Aorta (tissue), 5 donors: ENCODE measurements around the gene PODXL. TPM values are rescaled to one million over a fixed set of nuclear protein-coding genes. Genes with fewer than 3 reads are reported as not detected.

ENCODE experiments used
- ATAC-seq: fragments of 200-7000 bp; cut with Tn5 transposase; one replicate; pipeline ENCODE4 v1.9.1; 2022; ENCODE audit warnings: moderate library complexity; ENCODE audit not compliant: low FRiP score
- DNase-seq, 2 donors: peaks; one replicate each; pipeline ENCODE4 v3.0.0-alpha.2; 2020
- H3K27ac ChIP-seq, 2 donors: one replicate each; pipeline ENCODE4 v1.5.1; 2013; ENCODE audit warnings: low read length in 2 of 2, mild to moderate bottlenecking in 2 of 2, moderate library complexity in 2 of 2, control low read depth in 1 of 2, inconsistent platforms in 1 of 2, low read depth in 1 of 2
- H3K27me3 ChIP-seq, 2 donors: one replicate each; pipeline ENCODE4 v1.6.1; 2013; ENCODE audit warnings: control low read depth in 1 of 2, low read length in 1 of 2, mild to moderate bottlenecking in 1 of 2, moderate library complexity in 1 of 2; ENCODE audit not compliant: insufficient read depth in 2 of 2, control insufficient read depth in 1 of 2
- H3K36me3 ChIP-seq, 2 donors: one replicate each; pipeline ENCODE4 v1.6.1; 2013; ENCODE audit warnings: control low read depth in 1 of 2, low read length in 1 of 2, mild to moderate bottlenecking in 1 of 2; ENCODE audit not compliant: insufficient read depth in 2 of 2, control insufficient read depth in 1 of 2
- H3K4me1 ChIP-seq, 2 donors: one replicate each; pipeline ENCODE4 v1.6.1; 2013; ENCODE audit warnings: low read length in 2 of 2, control low read depth in 1 of 2, mild to moderate bottlenecking in 1 of 2, moderate library complexity in 1 of 2; ENCODE audit not compliant: insufficient read depth in 2 of 2, control insufficient read depth in 1 of 2
- H3K4me3 ChIP-seq, 2 donors: one replicate each; pipeline ENCODE4 v1.5.1; 2013; ENCODE audit warnings: low read length in 2 of 2, control low read depth in 1 of 2, mild to moderate bottlenecking in 1 of 2
- H3K9me3 ChIP-seq: one replicate; pipeline ENCODE4 v1.6.1; 2013; ENCODE audit warnings: mild to moderate bottlenecking, low read length; ENCODE audit not compliant: control insufficient read depth
- WGBS, 2 donors: extraction: QIAGEN DNeasy Blood & Tissue Kit; methylation state at CpG; one replicate each; pipeline ENCODE4 v1.1.7; 2013; 5-methylcytosine and 5-hydroxymethylcytosine counted together
- intact Hi-C, 2 donors: fragments of 100-400 bp; cut with DNase I; formaldehyde crosslinking; loops; one replicate each; pipeline versions ENCODE4 v1.14.2 to v1.15.0; 2022
- polyA plus RNA-seq, 2 donors: library from polyadenylated mRNA; stranded (reverse); fragments of 200-250 nt; gene quantifications; one replicate each; pipeline ENCODE4 v1.2.3, GENCODE V29; 2013
- total RNA-seq, 2 donors: library from RNA; stranded (reverse); fragmentation: NEBNext Ultra II Directional; extraction: Animal tissue kit (Norgen Biotek cat#: 25700); gene quantifications; one replicate each; pipeline ENCODE4 v1.2.1, GENCODE V29; 2021
- donor health status: healthy with polysubstance abuse.
- donor health status: Bipolar disorder and iron deficiency.
- donor health status: DM: no; HTN: no; CAD: no.
- donor health status: DM: no; HTN: no; CAD: no.
- donor health status: DM: yes; HTN: yes; CAD: no.

The PODXL gene
- total and polyA plus RNA-seq, 4 donors, result 1.7 to 55.5 (median 14.6) TPM

- intact Hi-C loops, result no loop called here
- ATAC-seq (no peak), DNase-seq (no peak)
- Histone ChIP-seq H3K27me3 (no peaks in the 10 kb centered on the region), H3K27ac (no peak overlapping the region), H3K9me3 (no peaks in the 10 kb centered on the region), H3K4me1 (no peaks in the 10 kb centered on the region), H3K4me3 (no peak overlapping the region), H3K36me3 (no peaks in the 10 kb centered on the region)
- 83 to 93% methylated on average over 6 of the region's 6 CpGs for WGBS, 2 donors
Observed at GRCh38 chr7:131574741-131575140, 18.3 kb upstream of the PODXL start.

GRCh38 chr7:131570401-131570800 lies 14.0 kb upstream of the PODXL start:
- intact Hi-C loops, result no loop called here
- no peaks in the 10 kb centered on the region for H3K4me1 ChIP-seq
- WGBS, 2 donors, result 79 to 88% methylated on average over 5 of the region's 5 CpGs
- H3K9me3 ChIP-seq, result no peaks in the 10 kb centered on the region
- H3K4me3 ChIP-seq, result no peak overlapping the region
- H3K27me3 ChIP-seq, result no peaks in the 10 kb centered on the region
- DNase-seq (no peak), ATAC-seq (no peak)
- no peak overlapping the region for H3K27ac ChIP-seq
- no peaks in the 10 kb centered on the region for H3K36me3 ChIP-seq

DNA sequence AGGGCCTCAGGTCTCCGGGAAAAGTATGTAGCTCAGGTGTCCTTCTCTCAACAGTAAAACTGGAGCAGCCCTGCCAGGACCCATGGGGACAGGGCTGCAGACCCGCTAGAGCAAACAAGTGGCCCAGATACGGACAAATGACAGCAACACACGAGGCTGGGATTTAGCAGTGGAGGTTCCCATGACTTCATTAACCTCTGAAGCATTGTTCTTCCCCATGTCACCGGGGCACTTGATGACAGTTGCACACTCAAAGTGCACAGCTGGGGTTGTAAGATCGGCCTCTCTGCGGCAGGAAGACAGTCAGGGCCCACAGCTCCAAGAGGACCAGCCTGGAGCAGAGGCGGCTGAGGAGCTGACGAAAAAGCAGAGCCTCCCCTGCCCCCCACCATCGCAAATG lies 12.5 kb upstream of the PODXL start:
- no peaks in the 10 kb centered on the region for H3K9me3 ChIP-seq
- H3K27ac ChIP-seq, result no peak overlapping the region
- ATAC-seq, result no peak
- intact Hi-C loops, result no loop called here
- no peak for DNase-seq
- 66 to 68% methylated on average over 10 of the region's 10 CpGs for WGBS, 2 donors
- no peak overlapping the region for H3K4me3 ChIP-seq
- H3K4me1 ChIP-seq, result no peaks in the 10 kb centered on the region
- H3K27me3 ChIP-seq, result no peaks in the 10 kb centered on the region
- no peaks in the 10 kb centered on the region for H3K36me3 ChIP-seq

DNA sequence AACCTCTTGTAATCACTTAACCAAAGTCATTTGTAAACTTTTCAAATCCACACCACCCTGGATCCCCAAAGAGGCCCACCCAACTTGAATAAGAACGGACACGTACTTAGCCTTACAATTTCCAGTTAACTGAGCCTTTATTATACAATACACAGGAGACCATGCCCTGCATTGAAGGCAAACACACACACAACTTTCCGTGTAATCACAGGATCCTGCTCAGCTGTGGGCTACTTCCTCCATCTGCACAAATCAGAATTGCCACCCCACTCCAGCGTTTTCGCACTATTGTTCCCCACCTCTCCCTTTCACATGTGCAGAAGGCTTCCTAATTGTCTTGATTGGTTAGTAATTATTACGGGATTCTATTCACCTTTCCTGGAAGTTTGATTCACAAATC lies 12.1 kb upstream of the PODXL start:
- Histone ChIP-seq H3K27me3 (no peaks in the 10 kb centered on the region), H3K9me3 (no peaks in the 10 kb centered on the region), H3K4me1 (no peaks in the 10 kb centered on the region), H3K27ac (no peak overlapping the region), H3K4me3 (no peak overlapping the region), H3K36me3 (no peaks in the 10 kb centered on the region)
- intact Hi-C loops, result no loop called here
- WGBS, 2 donors, result 91% methylated on average over 6 of the region's 6 CpGs
- ATAC-seq (no peak), DNase-seq (no peak)

DNA sequence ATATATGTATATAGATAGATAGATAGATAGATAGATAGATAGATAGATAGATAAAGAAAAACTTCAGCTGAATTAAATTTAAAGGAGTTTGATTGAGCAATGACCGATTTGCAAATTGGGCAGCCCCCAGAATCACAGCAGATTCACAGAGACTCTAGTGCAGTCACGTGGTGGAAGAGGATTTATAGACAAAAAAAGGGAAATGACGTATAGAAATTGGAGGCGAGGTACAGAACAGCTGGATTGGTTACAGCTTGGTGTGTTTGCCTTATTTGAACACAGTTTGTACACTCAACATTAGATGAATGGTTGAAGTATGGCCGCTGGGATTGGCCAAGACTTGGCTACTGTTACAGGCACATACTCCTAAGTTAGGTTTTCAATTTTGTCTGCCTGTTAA lies 8.2 kb upstream of the PODXL start:
- no peaks in the 10 kb centered on the region for H3K9me3 ChIP-seq
- intact Hi-C loops, result no loop called here
- no peak for ATAC-seq
- no peak overlapping the region for H3K27ac ChIP-seq
- H3K4me3 ChIP-seq, result no peak overlapping the region
- H3K36me3 ChIP-seq, result no peaks in the 10 kb centered on the region
- no peaks in the 10 kb centered on the region for H3K4me1 ChIP-seq
- no peaks in the 10 kb centered on the region for H3K27me3 ChIP-seq
- DNase-seq, result no peak
- 73 to 78% methylated on average over 5 of the region's 5 CpGs for WGBS, 2 donors

DNA sequence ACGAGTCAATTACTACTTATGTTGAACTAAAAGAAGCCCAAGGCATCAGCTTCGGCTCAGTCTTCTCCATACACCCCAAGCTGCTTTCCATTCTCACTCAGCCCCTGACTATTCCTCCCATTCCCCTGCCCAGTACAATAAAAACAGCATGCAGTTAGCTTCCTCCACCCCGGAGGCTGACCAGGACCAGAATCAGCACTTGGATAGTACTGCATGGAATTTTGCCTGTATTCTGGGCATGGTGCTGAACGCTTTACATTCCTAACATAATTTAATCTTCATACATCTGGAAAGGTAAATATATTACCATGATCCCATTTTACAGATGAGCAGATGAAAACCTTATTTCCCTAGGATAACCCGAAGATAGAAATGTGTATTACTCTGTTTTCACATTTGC lies 7.5 kb upstream of the PODXL start:
- Histone ChIP-seq H3K4me3 (no peak overlapping the region), H3K9me3 (no peaks in the 10 kb centered on the region), H3K27ac (no peak overlapping the region), H3K27me3 (no peaks in the 10 kb centered on the region), H3K36me3 (no peaks in the 10 kb centered on the region), H3K4me1 (no peaks in the 10 kb centered on the region)
- intact Hi-C loops, result no loop called here
- DNase-seq, result no peak
- WGBS, 2 donors, result 58 to 64% methylated on average over 5 of the region's 5 CpGs
- ATAC-seq, result no peak

DNA sequence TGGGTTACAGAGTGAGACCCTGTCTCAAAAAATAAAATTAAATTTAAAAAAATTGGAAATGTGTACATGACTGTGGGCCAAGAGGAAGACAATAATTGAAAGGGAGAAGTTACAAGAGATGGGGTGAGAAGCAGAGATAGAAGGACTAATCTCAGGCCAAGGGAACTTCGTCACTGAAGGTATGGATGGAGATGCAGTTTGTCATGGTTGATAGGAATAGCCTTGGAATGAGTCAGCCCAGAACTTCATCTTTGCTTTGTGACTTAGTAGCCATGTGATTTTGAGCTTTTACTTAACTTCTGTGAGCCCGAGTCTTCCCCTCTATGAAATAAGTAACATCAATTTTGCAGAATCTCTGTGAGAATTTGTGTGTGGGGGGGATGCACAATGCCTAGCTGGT lies 6.5 kb upstream of the PODXL start:
- DNase-seq, result no peak
- no peaks in the 10 kb centered on the region for H3K9me3 ChIP-seq
- no peak for ATAC-seq
- H3K36me3 ChIP-seq, result no peaks in the 10 kb centered on the region
- intact Hi-C loops, result no loop called here
- H3K27ac ChIP-seq, result no peak overlapping the region
- H3K4me3 ChIP-seq, result no peak overlapping the region
- H3K27me3 ChIP-seq, result no peaks in the 10 kb centered on the region
- H3K4me1 ChIP-seq, result no peaks in the 10 kb centered on the region
- 91% methylated on average over 2 of the region's 2 CpGs for WGBS, 2 donors

DNA sequence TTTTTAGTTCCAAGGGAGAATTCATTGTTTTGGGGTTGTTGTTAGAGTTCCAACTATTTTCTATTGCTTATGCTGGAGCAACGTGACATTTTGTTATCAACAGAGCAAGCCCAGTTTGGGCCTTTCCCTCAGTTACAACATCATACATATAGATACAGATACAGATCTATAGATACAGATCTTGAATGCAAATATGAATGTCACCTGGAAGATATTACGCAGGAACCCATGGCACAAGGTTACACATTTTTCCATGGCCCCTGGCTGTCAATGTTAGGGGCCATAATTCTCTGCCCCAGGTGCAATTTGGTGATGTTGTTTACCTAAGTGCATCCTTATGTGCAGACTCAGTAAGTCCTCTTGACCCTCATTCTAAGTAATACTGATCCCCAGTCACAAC lies 3.6 kb upstream of the PODXL start:
- Histone ChIP-seq H3K4me1 (no peaks in the 10 kb centered on the region), H3K27me3 (no peaks in the 10 kb centered on the region), H3K4me3 (no peak overlapping the region), H3K27ac (no peak overlapping the region), H3K9me3 (no peaks in the 10 kb centered on the region), H3K36me3 (no peaks in the 10 kb centered on the region)
- ATAC-seq (no peak), DNase-seq (no peak)
- WGBS, 2 donors, result 87 to 95% methylated on average over 2 of the region's 2 CpGs
- intact Hi-C loops, result no loop called here

DNA sequence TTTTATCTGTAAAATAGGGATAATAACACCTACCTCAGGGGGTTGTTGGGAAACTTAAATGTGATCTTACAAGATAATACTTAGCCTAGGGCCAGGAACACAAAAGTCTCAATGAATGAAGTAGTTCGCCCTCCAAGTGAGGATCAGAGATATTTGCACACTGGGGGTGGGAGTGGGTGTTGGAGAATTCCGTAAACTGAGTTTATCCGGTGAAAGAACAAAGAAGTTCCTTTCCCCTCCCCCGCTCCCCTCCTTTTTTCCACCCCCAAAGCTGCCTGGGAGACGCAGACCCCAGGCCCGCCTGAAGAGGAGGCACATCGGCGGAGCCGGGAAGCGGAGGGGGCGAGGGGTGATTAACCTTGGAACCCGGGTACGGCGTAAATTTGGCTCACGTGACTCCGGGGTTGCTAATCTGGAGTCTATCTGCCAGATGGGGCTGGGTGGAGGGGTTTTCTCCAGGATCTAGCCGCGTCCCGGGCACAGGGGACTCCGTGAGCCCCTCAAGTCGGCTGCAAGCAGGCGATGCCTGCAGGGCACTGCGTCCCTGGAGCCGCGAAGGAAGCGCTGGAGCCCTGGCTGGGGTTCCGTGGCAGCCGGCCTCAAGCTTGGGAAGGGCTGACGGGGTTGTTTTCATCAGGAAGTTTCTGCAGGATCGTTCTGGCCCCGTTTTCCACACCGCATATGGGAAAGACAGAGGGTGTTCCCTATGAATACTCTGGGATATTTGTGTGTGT lies 1.4 kb upstream of the PODXL start:
- ATAC-seq, result no peak
- WGBS, 2 donors, result 2 to 4% methylated on average over 32 of the region's 32 CpGs
- intact Hi-C loops, result no loop called here
- H3K27me3 ChIP-seq, result no peaks in the 10 kb centered on the region
- no peaks in the 10 kb centered on the region for H3K36me3 ChIP-seq
- no peaks in the 10 kb centered on the region for H3K9me3 ChIP-seq
- no peaks in the 10 kb centered on the region for H3K4me1 ChIP-seq
- H3K4me3 ChIP-seq, result peak overlapping the region in 1 of 2 donors; percentile 14
- H3K27ac ChIP-seq, result no peak overlapping the region
- DNase-seq, result no peak
